Measurements from ENCODE around the gene M6PR.
"Not testable (repeated sequence)": the region's sequence is repeated elsewhere in the genome, so short reads cannot be mapped to it uniquely, and the experiment has no call there.

M6PR gene

DNA sequence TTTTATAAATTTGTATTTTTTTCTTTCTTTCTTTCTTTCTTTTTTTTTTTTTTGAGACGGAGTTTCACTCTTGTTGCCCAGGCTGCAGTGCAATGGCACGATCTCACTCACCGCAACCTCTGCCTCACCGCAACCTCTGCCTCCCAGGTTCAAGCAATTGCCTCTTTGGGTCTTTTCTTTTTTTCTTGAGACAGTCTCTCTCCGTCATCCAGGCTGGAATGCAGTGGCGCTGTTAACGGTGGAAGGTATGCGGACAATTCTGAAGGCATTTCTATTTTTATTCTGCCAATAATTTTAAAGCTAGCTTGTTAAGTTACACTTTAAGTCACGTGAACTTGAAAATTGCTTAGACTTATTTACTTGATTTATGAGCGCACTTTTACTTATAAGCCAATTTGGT is 43.9 kb downstream of the M6PR start:
- in situ Hi-C loops (cut with MboI; ENCODE audit: low pct_unique_long_range_greater_than_20kb, low sequenced_read_pairs, unreplicated experiment) = no loop called here
- no peak for DNase-seq (ENCODE audit: low spot score)

DNA sequence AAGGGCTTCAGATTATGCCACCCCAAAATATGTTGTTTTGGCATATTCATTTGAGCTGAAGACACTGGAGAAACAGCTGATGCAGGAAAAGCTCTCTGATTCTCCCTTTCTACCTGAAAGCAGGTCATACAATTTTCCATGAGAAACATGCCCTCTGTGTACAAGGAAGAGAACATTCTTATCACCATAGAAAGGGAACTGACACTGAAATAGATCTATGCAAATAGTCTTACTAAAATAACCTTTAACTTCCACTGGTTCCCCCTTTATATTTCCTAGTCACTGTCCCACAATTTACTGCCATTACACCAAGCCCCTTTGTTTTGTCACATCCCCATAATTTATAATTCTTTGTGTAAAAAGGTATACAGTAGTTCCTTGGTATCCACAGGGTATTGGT is 44.8 kb downstream of the M6PR start:
- in situ Hi-C loops (cut with MboI; ENCODE audit: low pct_unique_long_range_greater_than_20kb, low sequenced_read_pairs, unreplicated experiment) = no loop called here
- TF ChIP-seq, protein P1, sequence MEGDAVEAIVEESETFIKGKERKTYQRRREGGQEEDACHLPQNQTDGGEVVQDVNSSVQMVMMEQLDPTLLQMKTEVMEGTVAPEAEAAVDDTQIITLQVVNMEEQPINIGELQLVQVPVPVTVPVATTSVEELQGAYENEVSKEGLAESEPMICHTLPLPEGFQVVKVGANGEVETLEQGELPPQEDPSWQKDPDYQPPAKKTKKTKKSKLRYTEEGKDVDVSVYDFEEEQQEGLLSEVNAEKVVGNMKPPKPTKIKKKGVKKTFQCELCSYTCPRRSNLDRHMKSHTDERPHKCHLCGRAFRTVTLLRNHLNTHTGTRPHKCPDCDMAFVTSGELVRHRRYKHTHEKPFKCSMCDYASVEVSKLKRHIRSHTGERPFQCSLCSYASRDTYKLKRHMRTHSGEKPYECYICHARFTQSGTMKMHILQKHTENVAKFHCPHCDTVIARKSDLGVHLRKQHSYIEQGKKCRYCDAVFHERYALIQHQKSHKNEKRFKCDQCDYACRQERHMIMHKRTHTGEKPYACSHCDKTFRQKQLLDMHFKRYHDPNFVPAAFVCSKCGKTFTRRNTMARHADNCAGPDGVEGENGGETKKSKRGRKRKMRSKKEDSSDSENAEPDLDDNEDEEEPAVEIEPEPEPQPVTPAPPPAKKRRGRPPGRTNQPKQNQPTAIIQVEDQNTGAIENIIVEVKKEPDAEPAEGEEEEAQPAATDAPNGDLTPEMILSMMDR (IDR thresholded peaks at IDR 0.05; ENCODE audit: extremely low read depth, insufficient read depth, missing control alignments) = no peak
- DNase-seq (ENCODE audit: low spot score) = no peak

More for the DNA sequence above, 43.9 kb downstream of the M6PR start:
- TF ChIP-seq, protein P1 (IDR thresholded peaks at IDR 0.05; ENCODE audit: extremely low read depth, insufficient read depth, missing control alignments) = no peak

DNA sequence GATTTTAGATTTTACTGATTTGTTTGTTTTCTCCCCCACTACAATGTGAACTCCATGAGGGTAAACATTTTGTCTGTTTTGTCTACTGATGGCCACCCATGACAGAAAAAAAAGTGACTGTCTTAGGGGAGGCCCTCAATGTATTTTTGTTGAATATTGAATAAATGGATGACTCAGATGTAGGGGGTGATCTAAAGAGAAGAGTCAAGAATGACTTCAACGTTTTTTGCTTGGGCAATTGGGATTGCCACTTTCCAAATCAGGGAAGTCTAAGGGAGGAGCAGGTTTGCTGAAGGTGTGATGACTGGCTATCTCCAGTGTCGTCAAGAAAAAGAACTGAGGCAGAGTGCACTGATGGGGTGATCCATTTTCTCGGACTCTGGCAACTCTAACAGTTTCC is 45.8 kb downstream of the M6PR start:
- no peak for DNase-seq (ENCODE audit: low spot score)
- TF ChIP-seq, protein P1 (IDR thresholded peaks at IDR 0.05; ENCODE audit: extremely low read depth, insufficient read depth, missing control alignments) = no peak
- in situ Hi-C loops (cut with MboI; ENCODE audit: low pct_unique_long_range_greater_than_20kb, low sequenced_read_pairs, unreplicated experiment) = no loop called here

DNA sequence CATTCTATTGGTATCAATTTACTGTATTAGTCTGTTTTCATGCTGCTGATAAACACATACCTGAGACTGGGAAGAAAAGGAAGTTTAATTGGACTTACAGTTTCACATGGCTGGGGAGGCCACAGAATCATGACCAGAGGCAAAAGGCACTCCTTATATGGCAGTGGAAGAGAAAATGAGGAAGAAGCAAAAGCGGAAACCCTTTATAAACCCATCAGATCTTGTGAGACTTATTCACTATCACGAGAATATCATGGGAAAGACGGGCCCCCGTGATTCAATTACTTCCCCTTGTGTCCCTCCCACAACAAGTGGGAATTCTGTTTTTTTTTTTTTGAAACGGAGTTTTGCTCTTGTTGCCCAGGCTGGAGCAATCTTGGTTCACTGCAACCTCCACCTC is 46.7 kb downstream of the M6PR start:
- in situ Hi-C loops (cut with MboI; ENCODE audit: low pct_unique_long_range_greater_than_20kb, low sequenced_read_pairs, unreplicated experiment); DNase-seq (ENCODE audit: low spot score): not testable (repeated sequence)

DNA sequence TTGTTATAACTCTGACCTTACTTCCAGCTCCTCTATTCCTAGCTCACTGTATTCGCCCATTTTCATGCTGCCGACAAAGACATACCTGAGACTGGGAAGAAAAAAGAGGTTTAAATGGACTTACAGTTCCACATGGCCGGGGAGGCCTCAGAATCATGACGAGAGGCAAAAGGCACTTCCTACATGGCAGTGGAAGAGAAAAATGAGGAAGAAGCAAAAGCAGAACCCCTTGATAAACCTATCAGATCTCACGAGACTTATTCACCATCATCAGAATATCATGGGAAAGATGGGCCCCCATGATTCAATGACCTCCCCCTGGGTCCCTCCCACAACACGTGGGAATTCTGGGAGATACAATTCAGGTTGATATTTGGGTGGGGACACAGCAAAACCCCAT is 49.6 kb downstream of the M6PR start:
- no peak for DNase-seq (ENCODE audit: low spot score)
- in situ Hi-C loops (cut with MboI; ENCODE audit: low pct_unique_long_range_greater_than_20kb, low sequenced_read_pairs, unreplicated experiment) = no loop called here
- TF ChIP-seq, protein P1 (IDR thresholded peaks at IDR 0.05; ENCODE audit: extremely low read depth, insufficient read depth, missing control alignments) = no peak

DNA sequence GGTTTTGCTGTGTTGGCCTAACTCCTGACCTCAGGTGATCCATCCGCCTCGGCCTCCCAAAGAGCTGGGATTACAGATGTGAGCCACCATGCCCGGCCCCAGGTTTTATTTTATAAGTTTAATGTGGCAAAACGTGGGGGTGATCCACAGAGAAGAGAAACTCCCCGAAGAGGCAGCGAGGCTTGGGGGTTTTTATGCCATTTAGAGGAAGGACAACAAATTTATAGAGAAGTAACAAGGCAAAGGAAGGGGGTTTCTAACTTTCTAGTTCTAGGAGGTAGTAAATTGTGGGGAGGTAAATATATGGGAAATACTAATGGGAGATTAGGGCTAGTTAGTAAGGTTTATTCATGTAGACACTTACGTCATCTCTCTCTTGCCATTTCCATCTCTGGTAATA is 52.4 kb downstream of the M6PR start:
- DNase-seq (ENCODE audit: low spot score) = no peak
- TF ChIP-seq, protein P1 (IDR thresholded peaks at IDR 0.05; ENCODE audit: extremely low read depth, insufficient read depth, missing control alignments) = no peak
- in situ Hi-C loops (cut with MboI; ENCODE audit: low pct_unique_long_range_greater_than_20kb, low sequenced_read_pairs, unreplicated experiment) = no loop called here

DNA sequence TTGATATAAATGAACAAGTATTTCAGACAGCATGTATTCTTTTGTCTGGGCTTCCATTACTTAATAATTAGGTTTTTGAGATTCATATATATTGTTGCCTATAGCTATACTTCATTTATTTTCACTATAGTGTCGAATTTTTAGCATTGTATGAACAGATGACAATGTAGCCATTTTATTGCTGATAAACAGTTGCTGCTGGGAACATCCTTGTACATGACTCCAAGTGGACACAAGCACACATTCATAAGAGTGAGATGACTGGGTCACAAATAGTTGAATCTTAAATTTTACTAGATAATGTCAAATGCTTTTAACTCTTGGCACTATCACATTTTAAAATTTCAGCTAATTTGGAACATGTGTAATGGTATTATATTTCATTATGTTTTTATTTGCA is 54.5 kb downstream of the M6PR start:
- DNase-seq (ENCODE audit: low spot score) = no peak
- in situ Hi-C loops (cut with MboI; ENCODE audit: low pct_unique_long_range_greater_than_20kb, low sequenced_read_pairs, unreplicated experiment) = no loop called here
- TF ChIP-seq, protein P1 (IDR thresholded peaks at IDR 0.05; ENCODE audit: extremely low read depth, insufficient read depth, missing control alignments) = no peak

All from GM13977 (cell line).